Natural killer cell (primary cell): Measurements from ENCODE around the gene TTC39B. TPM values are rescaled to one million over a fixed set of nuclear protein-coding genes. Genes with fewer than 3 reads are reported as not detected.

Source experiments
- ATAC-seq, 3 donors: fragments of 150-1000 bp in 2 of 3; fragments of 200-7000 bp in 1 of 3; cut with Tn5 transposase; 1 replicate in 1 of 3; 2 replicates in 2 of 3; pipeline ENCODE4 v1.10.0; 2021; ENCODE audit warnings: mild to moderate bottlenecking in 2 of 3, moderate library complexity in 2 of 3
- DNase-seq, 2 donors: peaks; one replicate each; pipeline versions ENCODE4 v3.0.0 to v3.0.0-alpha.2; 2013 to 2021; ENCODE audit warnings: mixed read lengths in 1 of 2
- H3K27ac ChIP-seq: one replicate; pipeline ENCODE4 v1.5.1; 2013; ENCODE audit warnings: mild to moderate bottlenecking, low read length
- H3K27me3 ChIP-seq: one replicate; pipeline ENCODE4 v1.6.1; 2013; ENCODE audit warnings: low read length; ENCODE audit not compliant: control insufficient read depth, insufficient read depth
- H3K36me3 ChIP-seq: one replicate; pipeline ENCODE4 v1.6.1; 2013; ENCODE audit warnings: low read length; ENCODE audit not compliant: control insufficient read depth, insufficient read depth
- H3K4me1 ChIP-seq: one replicate; pipeline ENCODE4 v1.6.1; 2013; ENCODE audit warnings: low read length; ENCODE audit not compliant: control insufficient read depth, insufficient read depth
- H3K4me3 ChIP-seq: one replicate; pipeline ENCODE4 v1.5.1; 2013; ENCODE audit warnings: low read length
- H3K9me3 ChIP-seq: one replicate; pipeline ENCODE4 v1.6.1; 2013; ENCODE audit warnings: low read length; ENCODE audit not compliant: control insufficient read depth, insufficient read depth
- H3K27ac Mint-ChIP-seq, 2 donors: one replicate each; pipeline ENCODE4 v1.8.0; 2022; ENCODE audit warnings: mild to moderate bottlenecking in 2 of 2, mixed read lengths in 2 of 2, moderate library complexity in 1 of 2
- H3K27me3 Mint-ChIP-seq, 2 donors: one replicate each; pipeline ENCODE4 v1.8.0; 2022; ENCODE audit warnings: low read depth in 2 of 2, mixed read lengths in 2 of 2
- H3K36me3 Mint-ChIP-seq: one replicate; pipeline ENCODE4 v1.8.0; 2022; ENCODE audit warnings: mixed read lengths
- H3K4me1 Mint-ChIP-seq, 2 donors: one replicate each; pipeline ENCODE4 v1.8.0; 2022; ENCODE audit warnings: mixed read lengths in 2 of 2
- H3K4me3 Mint-ChIP-seq: one replicate; pipeline ENCODE4 v1.8.0; 2022; ENCODE audit warnings: mild to moderate bottlenecking, moderate library complexity, mixed read lengths
- H3K9me3 Mint-ChIP-seq, 2 donors: one replicate each; pipeline ENCODE4 v1.8.0; 2022; ENCODE audit warnings: mixed read lengths in 2 of 2
- CTCF ChIP-seq: fragments of 200-600 bp; IDR thresholded peaks from one replicate; pipeline ENCODE4 v1.8.0; 2022; ENCODE audit warnings: antibody characterized with exemption
- WGBS: methylation state at CpG from one replicate; pipeline ENCODE4 v1.1.7; 2013; ENCODE audit warnings: missing lambda C conversion rate; ENCODE audit not compliant: insufficient coverage; 5-methylcytosine and 5-hydroxymethylcytosine counted together
- intact Hi-C: fragments of 100-400 bp; cut with micrococcal nuclease; formaldehyde crosslinking; loops from one replicate; pipeline ENCODE4 v1.14.2; 2022
- total RNA-seq, 4 donors: library from RNA; stranded (reverse); fragments of 120-200 nt in 1 of 4; gene quantifications; one replicate each; pipeline versions ENCODE4 v1.2.3 to v1.2.4, GENCODE V29; 2013 to 2022

Gene TTC39B
- total RNA-seq, 3 donors from 2014 or later (not counting 1 experiment from before 2014, with no cell fraction given), result 51.2 to 65.1 (median 54.2) TPM

- WGBS, result 93% methylated on average over 4 of the region's 4 CpGs
- H3K27ac Mint-ChIP-seq, result no peak overlapping the region
Measured at GRCh38 chr9:15353892-15354291, 46.9 kb upstream of the TTC39B start.

GRCh38 chr9:15352306-15352705 lies 45.3 kb upstream of the TTC39B start:
- Mint-ChIP-seq H3K27ac (no peak overlapping the region), H3K27me3 (no peaks in the 10 kb centered on the region)

More at GRCh38 chr9:15353892-15354291, 46.9 kb upstream of the TTC39B start:
- intact Hi-C loops, result no loop called here
- no peaks in the 10 kb centered on the region for H3K36me3 ChIP-seq
- H3K9me3 ChIP-seq, result no peaks in the 10 kb centered on the region
- H3K9me3 Mint-ChIP-seq, result no peaks in the 10 kb centered on the region
- DNase-seq, result no peak
- no peaks in the 10 kb centered on the region for H3K4me1 ChIP-seq
- no peaks in the 10 kb centered on the region for H3K36me3 Mint-ChIP-seq
- ATAC-seq, result no peak
- peaks cover 12 to 24% of the 10 kb centered on the region in 2 donors for H3K4me1 Mint-ChIP-seq
- no peak for TF ChIP-seq CTCF
- H3K27ac ChIP-seq, result no peak overlapping the region
- H3K4me3 Mint-ChIP-seq, result no peak overlapping the region
- no peak overlapping the region for H3K4me3 ChIP-seq
- no peaks in the 10 kb centered on the region for H3K27me3 ChIP-seq
- no peaks in the 10 kb centered on the region for H3K27me3 Mint-ChIP-seq

GRCh38 chr9:15349892-15350761 lies 43.1 kb upstream of the TTC39B start:
- WGBS, result 85% methylated on average over 7 of the region's 7 CpGs
- Mint-ChIP-seq H3K9me3 (no peaks in the 10 kb centered on the region), H3K36me3 (no peaks in the 10 kb centered on the region), H3K27ac (no peak overlapping the region), H3K4me1 (peaks cover 24 to 39% of the 10 kb centered on the region in 2 donors), H3K4me3 (no peak overlapping the region), H3K27me3 (no peaks in the 10 kb centered on the region)
- Histone ChIP-seq H3K9me3 (no peaks in the 10 kb centered on the region), H3K4me1 (no peaks in the 10 kb centered on the region), H3K4me3 (no peak overlapping the region), H3K27ac (no peak overlapping the region), H3K36me3 (no peaks in the 10 kb centered on the region), H3K27me3 (no peaks in the 10 kb centered on the region)
- no peak for TF ChIP-seq CTCF
- ATAC-seq, result no peak
- intact Hi-C loops, result loop anchor here (5.0 kb wide), 1 partner anchor 78 kb away; no protein-coding TSS in a partner anchor
- DNase-seq, result no peak

More at GRCh38 chr9:15352306-15352705, 45.3 kb upstream of the TTC39B start:
- DNase-seq (no peak), ATAC-seq (no peak)
- H3K4me1 ChIP-seq, result no peaks in the 10 kb centered on the region
- peaks cover 12 to 24% of the 10 kb centered on the region in 2 donors for H3K4me1 Mint-ChIP-seq
- no peaks in the 10 kb centered on the region for H3K36me3 Mint-ChIP-seq
- WGBS, result 88% methylated on average over 2 of the region's 3 CpGs
- TF ChIP-seq CTCF, result no peak
- H3K9me3 Mint-ChIP-seq, result no peaks in the 10 kb centered on the region
- no peak overlapping the region for H3K4me3 ChIP-seq
- H3K9me3 ChIP-seq, result no peaks in the 10 kb centered on the region
- no peaks in the 10 kb centered on the region for H3K27me3 ChIP-seq
- intact Hi-C loops, result no loop called here
- H3K27ac ChIP-seq, result no peak overlapping the region
- H3K4me3 Mint-ChIP-seq, result no peak overlapping the region
- no peaks in the 10 kb centered on the region for H3K36me3 ChIP-seq
